ENCODE data around the gene ASB2. TPM values are rescaled to one million over a fixed set of nuclear protein-coding genes. Genes with fewer than 3 reads are reported as not detected.
A peak's percentile ranks its signal among the peaks of the same experiment; 100 is the strongest.

The ASB2 gene
- total and polyA plus RNA-seq, 2 of the 13 experiments (the other 11 are each of a cell fraction or from before 2014, with no cell fraction given): 0.82 to 4.1 TPM

- TF ChIP-seq ZNF142 (CRISPR knock-in tag; IDR thresholded peaks at IDR 0.05) (0 out of 2 replicates have a peak, but pooled peaks have one; percentile 41), ZNF317 (CRISPR knock-in tag; IDR thresholded peaks at IDR 0.05) (no peak), HMG20A (CRISPR knock-in tag; IDR thresholded peaks at IDR 0.05; ENCODE audit: borderline replicate concordance) (0 out of 2 replicates have a peak, but pooled peaks have one; percentile 18), ETV6 (CRISPR knock-in tag; conservative IDR thresholded peaks at IDR 0.05) (no peak), RARA (CRISPR knock-in tag; IDR thresholded peaks at IDR 0.05) (peak; percentile 32; the same call in 1 of the 2 replicates), KDM2A (CRISPR knock-in tag; IDR thresholded peaks at IDR 0.05; ENCODE audit: borderline replicate concordance, low read depth) (no peak), ZGPAT (CRISPR knock-in tag; IDR thresholded peaks at IDR 0.05) (0 out of 2 replicates have a peak, but pooled peaks have one; percentile 25), ZNF841 (CRISPR knock-in tag; IDR thresholded peaks at IDR 0.05; ENCODE audit: borderline replicate concordance) (no peak), RXRB (CRISPR knock-in tag; IDR thresholded peaks at IDR 0.05; ENCODE audit: borderline replicate concordance) (peak; percentile 2; the same call in 1 of the 2 replicates), MYC (CRISPR knock-in tag; IDR thresholded peaks at IDR 0.05; ENCODE audit: borderline replicate concordance) (peak; percentile 35; the same call in 1 of the 2 replicates), TBX2 (CRISPR knock-in tag; IDR thresholded peaks at IDR 0.05; ENCODE audit: borderline replicate concordance) (peak; percentile 52; the same call in 1 of the 2 replicates), HNRNPK (IDR thresholded peaks at IDR 0.05; ENCODE audit: low read depth, low read length, poor library complexity, severe bottlenecking) (no peak), ARNT2 (CRISPR knock-in tag; IDR thresholded peaks at IDR 0.05; ENCODE audit: low read depth) (0 out of 2 replicates have a peak, but pooled peaks have one; percentile 65), TGIF2 (CRISPR knock-in tag; IDR thresholded peaks at IDR 0.05) (0 out of 2 replicates have a peak, but pooled peaks have one; percentile 31), ZNF749 (CRISPR knock-in tag; IDR thresholded peaks at IDR 0.05; ENCODE audit: borderline replicate concordance) (0 out of 2 replicates have a peak, but pooled peaks have one; percentile 25), STAT6 (CRISPR knock-in tag; IDR thresholded peaks at IDR 0.05; ENCODE audit: borderline replicate concordance) (no peak)
- TF ChIP-seq, protein P1, sequence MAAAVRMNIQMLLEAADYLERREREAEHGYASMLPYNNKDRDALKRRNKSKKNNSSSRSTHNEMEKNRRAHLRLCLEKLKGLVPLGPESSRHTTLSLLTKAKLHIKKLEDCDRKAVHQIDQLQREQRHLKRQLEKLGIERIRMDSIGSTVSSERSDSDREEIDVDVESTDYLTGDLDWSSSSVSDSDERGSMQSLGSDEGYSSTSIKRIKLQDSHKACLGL (CRISPR knock-in tag; IDR thresholded peaks at IDR 0.05): 0 out of 2 replicates have a peak, but pooled peaks have one; percentile 34
These were observed 46.4 kb upstream of the ASB2 start (continued) for GRCh38 chr14:94022532-94023411.
